22Rv1 (cell line): ENCODE results near the gene PRRC2C.
A peak's percentile ranks its signal among the peaks of the same experiment; 100 is the strongest.
"Not testable (repeated sequence)": the region's sequence is repeated elsewhere in the genome, so short reads cannot be mapped to it uniquely, and the experiment has no call there.

Source experiments
- H3K27ac ChIP-seq: fragments of 450-650 bp; 2 replicates; pipeline ENCODE4 v1.5.1; 2017
- ZFX ChIP-seq: fragments of 450-650 bp; IDR thresholded peaks from 2 replicates; pipeline ENCODE4 v1.6.1; 2017; ENCODE audit warnings: antibody characterized with exemption, borderline replicate concordance
- TF ChIP-seq, protein P1 (sequence below): fragments of 450-650 bp; IDR thresholded peaks from 2 replicates; pipeline ENCODE4 v1.5.1; 2017; ENCODE audit warnings: mild to moderate bottlenecking

Gene PRRC2C

DNA sequence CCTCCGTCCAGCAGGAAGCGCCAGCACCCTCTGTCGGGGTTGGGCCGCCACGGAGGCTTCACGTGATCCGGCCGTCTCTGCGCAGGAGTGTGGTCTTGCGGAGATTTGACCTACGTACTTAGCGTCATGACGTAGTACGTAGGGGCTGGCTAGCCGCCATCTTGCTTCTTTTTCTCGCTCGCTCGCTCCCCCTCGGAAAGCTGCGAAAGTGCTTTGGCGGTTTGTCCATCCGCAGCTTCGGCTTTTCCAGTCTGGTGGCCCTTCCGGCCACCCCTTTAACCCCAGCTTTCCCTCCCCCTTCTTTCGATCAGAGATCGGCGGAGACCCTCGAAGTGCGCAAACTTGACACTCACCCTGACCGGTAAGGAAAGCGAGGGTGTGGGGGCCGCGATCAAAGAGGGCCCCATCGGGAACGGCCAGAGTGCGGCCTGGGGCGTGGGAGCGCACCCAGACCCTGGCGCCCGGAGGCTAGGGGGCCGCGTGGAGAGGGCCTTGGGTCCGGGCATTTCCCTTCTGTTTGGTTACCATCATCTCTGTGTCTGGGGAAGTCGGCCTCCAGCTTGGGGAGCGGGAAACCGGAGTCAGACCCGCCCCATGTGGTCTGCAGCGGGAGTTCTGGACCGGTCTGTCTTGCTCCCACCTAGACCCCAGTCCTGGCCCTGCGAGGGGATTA is at the start of gene PRRC2C:
Gene PRRC2C, plus strand, starts transcription at position 156 of the 673 bp plus-strand sequence. CDS start 26,559 bp downstream, outside the sequence.
- peak within 1 kb of the TSS; percentile 94 for H3K27ac ChIP-seq
- TF ChIP-seq, protein P1, sequence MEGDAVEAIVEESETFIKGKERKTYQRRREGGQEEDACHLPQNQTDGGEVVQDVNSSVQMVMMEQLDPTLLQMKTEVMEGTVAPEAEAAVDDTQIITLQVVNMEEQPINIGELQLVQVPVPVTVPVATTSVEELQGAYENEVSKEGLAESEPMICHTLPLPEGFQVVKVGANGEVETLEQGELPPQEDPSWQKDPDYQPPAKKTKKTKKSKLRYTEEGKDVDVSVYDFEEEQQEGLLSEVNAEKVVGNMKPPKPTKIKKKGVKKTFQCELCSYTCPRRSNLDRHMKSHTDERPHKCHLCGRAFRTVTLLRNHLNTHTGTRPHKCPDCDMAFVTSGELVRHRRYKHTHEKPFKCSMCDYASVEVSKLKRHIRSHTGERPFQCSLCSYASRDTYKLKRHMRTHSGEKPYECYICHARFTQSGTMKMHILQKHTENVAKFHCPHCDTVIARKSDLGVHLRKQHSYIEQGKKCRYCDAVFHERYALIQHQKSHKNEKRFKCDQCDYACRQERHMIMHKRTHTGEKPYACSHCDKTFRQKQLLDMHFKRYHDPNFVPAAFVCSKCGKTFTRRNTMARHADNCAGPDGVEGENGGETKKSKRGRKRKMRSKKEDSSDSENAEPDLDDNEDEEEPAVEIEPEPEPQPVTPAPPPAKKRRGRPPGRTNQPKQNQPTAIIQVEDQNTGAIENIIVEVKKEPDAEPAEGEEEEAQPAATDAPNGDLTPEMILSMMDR: peak; percentile 97
- no peak for TF ChIP-seq ZFX

- TF ChIP-seq, protein P1: no peak
- no peak for TF ChIP-seq ZFX
- no peak overlapping the region for H3K27ac ChIP-seq
Observed at GRCh38 chr1:171438441-171438840, 46.9 kb upstream of the PRRC2C start.

DNA sequence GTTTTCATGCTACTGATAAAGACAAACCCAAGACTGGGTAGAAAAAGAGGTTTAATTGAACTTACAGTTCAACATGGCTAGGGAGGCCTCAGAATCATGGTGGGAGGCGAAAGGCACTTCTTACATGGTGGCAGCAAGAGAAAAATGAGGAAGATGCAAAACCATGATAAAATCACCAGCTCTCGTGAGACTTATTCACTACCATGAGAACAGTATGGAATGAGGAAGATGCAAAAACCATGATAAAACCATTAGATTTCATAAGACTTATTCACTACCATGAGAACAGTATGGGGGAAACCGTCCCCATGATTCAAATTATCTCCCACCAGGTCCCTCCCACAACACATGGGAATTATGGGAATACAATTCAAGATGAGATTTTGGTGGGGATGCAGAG is 45.1 kb upstream of the PRRC2C start:
- not testable (repeated sequence) for H3K27ac ChIP-seq

DNA sequence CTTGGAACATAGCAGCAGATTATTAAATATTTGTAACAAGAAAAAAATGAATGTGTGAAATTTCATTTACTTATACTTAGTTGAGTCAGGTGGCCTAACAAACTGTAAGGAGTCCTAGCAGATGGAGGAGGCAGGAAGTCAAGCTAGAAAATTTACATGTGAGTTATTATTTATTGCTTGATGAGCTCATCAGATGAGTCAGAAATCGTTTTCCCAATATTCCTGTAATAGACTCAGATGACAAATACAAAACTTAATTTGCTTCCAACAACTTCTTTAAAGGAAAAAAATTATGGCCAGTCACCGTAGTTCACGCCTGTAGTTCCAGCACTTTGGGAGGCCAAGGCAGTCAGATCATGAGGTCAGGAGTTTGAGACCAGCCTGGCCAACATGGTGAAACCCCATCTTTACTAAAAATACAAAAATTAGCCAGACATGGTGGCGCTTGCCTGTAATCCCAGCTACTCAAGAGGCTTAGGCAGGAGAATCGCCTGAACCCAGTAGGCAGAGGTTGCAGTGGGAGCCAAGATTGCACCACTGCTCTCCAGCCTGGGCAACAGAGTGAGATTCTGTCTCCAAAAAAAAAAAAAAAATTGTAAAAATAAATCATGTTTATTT is 43.9 kb upstream of the PRRC2C start:
- H3K27ac ChIP-seq: not testable (repeated sequence)

DNA sequence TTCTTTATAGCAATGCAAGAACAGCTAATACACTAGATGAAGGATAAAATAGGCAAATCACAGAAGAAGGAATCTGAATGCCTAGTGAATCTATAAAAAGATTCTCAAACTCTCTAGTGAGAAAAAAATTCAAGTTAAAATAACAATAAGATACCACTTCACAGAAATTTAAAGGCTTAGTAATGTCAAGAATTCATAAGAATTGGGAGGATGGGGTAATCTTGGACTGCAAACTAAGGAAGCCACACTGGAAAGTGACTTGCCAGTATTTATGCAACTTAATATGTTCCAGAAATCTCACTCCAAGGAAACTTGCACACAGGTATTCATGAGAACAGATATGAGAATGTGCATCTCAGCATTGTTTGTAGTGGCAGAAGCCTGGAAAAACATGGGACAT is 38.9 kb upstream of the PRRC2C start:
- no peak for TF ChIP-seq ZFX
- TF ChIP-seq, protein P1: no peak
- no peak overlapping the region for H3K27ac ChIP-seq

GRCh38 chr1:171455967-171456366 is 29.4 kb upstream of the PRRC2C start:
- H3K27ac ChIP-seq: no peak overlapping the region
- no peak for TF ChIP-seq ZFX
- TF ChIP-seq, protein P1: no peak

GRCh38 chr1:171457412-171457811 is 27.9 kb upstream of the PRRC2C start:
- H3K27ac ChIP-seq: no peak overlapping the region
- no peak for TF ChIP-seq ZFX
- TF ChIP-seq, protein P1: no peak

GRCh38 chr1:171460018-171460620 is 25.2 kb upstream of the PRRC2C start:
- TF ChIP-seq, protein P1: no peak
- TF ChIP-seq ZFX: no peak
- no peak overlapping the region for H3K27ac ChIP-seq
